ENCODE measurements around the gene DLG5.
A peak's percentile ranks its signal among the peaks of the same experiment; 100 is the strongest.

Gene DLG5

GRCh38 chr10:77926566-77927401 lies at the start of gene DLG5:
DLG5 (minus strand) TSS chr10:77926755; CDS start chr10:77926520, 235 bp downstream.
- Histone ChIP-seq H3K27me3 (ENCODE audit: control insufficient read depth, insufficient read depth, low read length) (no peaks in the 10 kb centered on the region), H3K36me3 (ENCODE audit: control insufficient read depth, insufficient read depth, low read length) (peaks cover 2% of the 10 kb centered on the region; the same call in 1 of the 2 replicates), H3K4me3 (ENCODE audit: low read length) (peak within 1 kb of the TSS; percentile 72), H3K4me1 (ENCODE audit: control insufficient read depth, insufficient read depth, low read length) (peaks cover 6% of the 10 kb centered on the region), H3K27ac (ENCODE audit: low read length) (no peak within 1 kb of the TSS), H3K9me3 (ENCODE audit: control insufficient read depth, insufficient read depth, low read length) (no peaks in the 10 kb centered on the region)
- no peak for DNase-seq (ENCODE audit: low read depth, low spot score)
- WGBS (ENCODE audit: insufficient coverage, insufficient read length): no CpG with 5 or more reads among the region's 95 CpGs

GRCh38 chr10:77975086-77975666 lies 48.6 kb upstream of the DLG5 start:
- peaks cover 18% of the 10 kb centered on the region for H3K36me3 ChIP-seq (ENCODE audit: control insufficient read depth, insufficient read depth, low read length)
- no peak overlapping the region for H3K27ac ChIP-seq (ENCODE audit: low read length)
- no CpG with 5 or more reads among the region's 9 CpGs for WGBS (ENCODE audit: insufficient coverage, insufficient read length)
- H3K27me3 ChIP-seq (ENCODE audit: control insufficient read depth, insufficient read depth, low read length): no peaks in the 10 kb centered on the region
- no peak for DNase-seq (ENCODE audit: low read depth, low spot score)
- H3K4me3 ChIP-seq (ENCODE audit: low read length): no peak overlapping the region
- no peaks in the 10 kb centered on the region for H3K9me3 ChIP-seq (ENCODE audit: control insufficient read depth, insufficient read depth, low read length)
- 0 out of 2 replicates have a peak, but pooled peaks cover 3% of the 10 kb centered on the region for H3K4me1 ChIP-seq (ENCODE audit: control insufficient read depth, insufficient read depth, low read length)

- H3K4me3 ChIP-seq (ENCODE audit: low read length): no peak overlapping the region
- H3K27ac ChIP-seq (ENCODE audit: low read length): no peak overlapping the region
- no peaks in the 10 kb centered on the region for H3K9me3 ChIP-seq (ENCODE audit: control insufficient read depth, insufficient read depth, low read length)
- peaks cover 13% of the 10 kb centered on the region for H3K36me3 ChIP-seq (ENCODE audit: control insufficient read depth, insufficient read depth, low read length)
- no peaks in the 10 kb centered on the region for H3K27me3 ChIP-seq (ENCODE audit: control insufficient read depth, insufficient read depth, low read length)
- peak; percentile 70 for DNase-seq (ENCODE audit: low read depth, low spot score)
- H3K4me1 ChIP-seq (ENCODE audit: control insufficient read depth, insufficient read depth, low read length): 0 out of 2 replicates have a peak, but pooled peaks cover 3% of the 10 kb centered on the region
- no CpG with 5 or more reads among the region's 8 CpGs for WGBS (ENCODE audit: insufficient coverage, insufficient read length)
Observed at GRCh38 chr10:77974396-77975074, 48.0 kb upstream of the DLG5 start.

- H3K36me3 ChIP-seq (ENCODE audit: control insufficient read depth, insufficient read depth, low read length): 0 out of 2 replicates have a peak, but pooled peaks cover 6% of the 10 kb centered on the region
- H3K27me3 ChIP-seq (ENCODE audit: control insufficient read depth, insufficient read depth, low read length): no peaks in the 10 kb centered on the region
- no peak for DNase-seq (ENCODE audit: low read depth, low spot score)
- H3K27ac ChIP-seq (ENCODE audit: low read length): no peak overlapping the region
- WGBS (ENCODE audit: insufficient coverage, insufficient read length): no CpG with 5 or more reads among the region's 5 CpGs
- 0 out of 2 replicates have a peak, but pooled peaks cover 3% of the 10 kb centered on the region for H3K4me1 ChIP-seq (ENCODE audit: control insufficient read depth, insufficient read depth, low read length)
- no peak overlapping the region for H3K4me3 ChIP-seq (ENCODE audit: low read length)
- H3K9me3 ChIP-seq (ENCODE audit: control insufficient read depth, insufficient read depth, low read length): no peaks in the 10 kb centered on the region
Observed at GRCh38 chr10:77973276-77973675, 46.7 kb upstream of the DLG5 start.

- Histone ChIP-seq H3K36me3 (ENCODE audit: control insufficient read depth, insufficient read depth, low read length) (0 out of 2 replicates have a peak, but pooled peaks cover 4% of the 10 kb centered on the region), H3K4me1 (ENCODE audit: control insufficient read depth, insufficient read depth, low read length) (0 out of 2 replicates have a peak, but pooled peaks cover 3% of the 10 kb centered on the region), H3K27me3 (ENCODE audit: control insufficient read depth, insufficient read depth, low read length) (no peaks in the 10 kb centered on the region), H3K4me3 (ENCODE audit: low read length) (no peak overlapping the region), H3K9me3 (ENCODE audit: control insufficient read depth, insufficient read depth, low read length) (no peaks in the 10 kb centered on the region), H3K27ac (ENCODE audit: low read length) (no peak overlapping the region)
- no CpG with 5 or more reads among the region's 5 CpGs for WGBS (ENCODE audit: insufficient coverage, insufficient read length)
- DNase-seq (ENCODE audit: low read depth, low spot score): no peak
Observed at GRCh38 chr10:77972148-77972547, 45.6 kb upstream of the DLG5 start.

GRCh38 chr10:77971804-77972144 lies 45.2 kb upstream of the DLG5 start:
- H3K27ac ChIP-seq (ENCODE audit: low read length): no peak overlapping the region
- no peak for DNase-seq (ENCODE audit: low read depth, low spot score)
- H3K4me3 ChIP-seq (ENCODE audit: low read length): no peak overlapping the region
- no peaks in the 10 kb centered on the region for H3K27me3 ChIP-seq (ENCODE audit: control insufficient read depth, insufficient read depth, low read length)
- no CpG with 5 or more reads among the region's 3 CpGs for WGBS (ENCODE audit: insufficient coverage, insufficient read length)
- H3K9me3 ChIP-seq (ENCODE audit: control insufficient read depth, insufficient read depth, low read length): no peaks in the 10 kb centered on the region
- no peaks in the 10 kb centered on the region for H3K36me3 ChIP-seq (ENCODE audit: control insufficient read depth, insufficient read depth, low read length)
- 0 out of 2 replicates have a peak, but pooled peaks cover 3% of the 10 kb centered on the region for H3K4me1 ChIP-seq (ENCODE audit: control insufficient read depth, insufficient read depth, low read length)

GRCh38 chr10:77970869-77971803 lies 44.6 kb upstream of the DLG5 start:
- H3K36me3 ChIP-seq (ENCODE audit: control insufficient read depth, insufficient read depth, low read length): no peaks in the 10 kb centered on the region
- H3K9me3 ChIP-seq (ENCODE audit: control insufficient read depth, insufficient read depth, low read length): no peaks in the 10 kb centered on the region
- H3K27me3 ChIP-seq (ENCODE audit: control insufficient read depth, insufficient read depth, low read length): no peaks in the 10 kb centered on the region
- WGBS (ENCODE audit: insufficient coverage, insufficient read length): no CpG with 5 or more reads among the region's 7 CpGs
- H3K27ac ChIP-seq (ENCODE audit: low read length): no peak overlapping the region
- 0 out of 2 replicates have a peak, but pooled peaks cover 3% of the 10 kb centered on the region for H3K4me1 ChIP-seq (ENCODE audit: control insufficient read depth, insufficient read depth, low read length)
- H3K4me3 ChIP-seq (ENCODE audit: low read length): no peak overlapping the region
- DNase-seq (ENCODE audit: low read depth, low spot score): no peak

- Histone ChIP-seq H3K4me3 (ENCODE audit: low read length) (no peak overlapping the region), H3K9me3 (ENCODE audit: control insufficient read depth, insufficient read depth, low read length) (no peaks in the 10 kb centered on the region; the same call in 1 of the 2 replicates), H3K4me1 (ENCODE audit: control insufficient read depth, insufficient read depth, low read length) (0 out of 2 replicates have a peak, but pooled peaks cover 3% of the 10 kb centered on the region), H3K27me3 (ENCODE audit: control insufficient read depth, insufficient read depth, low read length) (no peaks in the 10 kb centered on the region), H3K36me3 (ENCODE audit: control insufficient read depth, insufficient read depth, low read length) (no peaks in the 10 kb centered on the region), H3K27ac (ENCODE audit: low read length) (no peak overlapping the region)
- WGBS (ENCODE audit: insufficient coverage, insufficient read length): no CpG with 5 or more reads among the region's 4 CpGs
- no peak for DNase-seq (ENCODE audit: low read depth, low spot score)
Observed at GRCh38 chr10:77969114-77969513, 42.6 kb upstream of the DLG5 start.

GRCh38 chr10:77967611-77968022 lies 41.1 kb upstream of the DLG5 start:
- H3K4me3 ChIP-seq (ENCODE audit: low read length): no peak overlapping the region
- H3K36me3 ChIP-seq (ENCODE audit: control insufficient read depth, insufficient read depth, low read length): no peaks in the 10 kb centered on the region
- H3K27me3 ChIP-seq (ENCODE audit: control insufficient read depth, insufficient read depth, low read length): no peaks in the 10 kb centered on the region
- no peak for DNase-seq (ENCODE audit: low read depth, low spot score)
- H3K9me3 ChIP-seq (ENCODE audit: control insufficient read depth, insufficient read depth, low read length): no peaks in the 10 kb centered on the region; the same call in 1 of the 2 replicates
- 0 out of 2 replicates have a peak, but pooled peaks cover 3% of the 10 kb centered on the region for H3K4me1 ChIP-seq (ENCODE audit: control insufficient read depth, insufficient read depth, low read length)
- no peak overlapping the region for H3K27ac ChIP-seq (ENCODE audit: low read length)
- no CpG with 5 or more reads among the region's 8 CpGs for WGBS (ENCODE audit: insufficient coverage, insufficient read length)
